ENCODE measurements around the gene LRFN4.

LRFN4 gene

DNA sequence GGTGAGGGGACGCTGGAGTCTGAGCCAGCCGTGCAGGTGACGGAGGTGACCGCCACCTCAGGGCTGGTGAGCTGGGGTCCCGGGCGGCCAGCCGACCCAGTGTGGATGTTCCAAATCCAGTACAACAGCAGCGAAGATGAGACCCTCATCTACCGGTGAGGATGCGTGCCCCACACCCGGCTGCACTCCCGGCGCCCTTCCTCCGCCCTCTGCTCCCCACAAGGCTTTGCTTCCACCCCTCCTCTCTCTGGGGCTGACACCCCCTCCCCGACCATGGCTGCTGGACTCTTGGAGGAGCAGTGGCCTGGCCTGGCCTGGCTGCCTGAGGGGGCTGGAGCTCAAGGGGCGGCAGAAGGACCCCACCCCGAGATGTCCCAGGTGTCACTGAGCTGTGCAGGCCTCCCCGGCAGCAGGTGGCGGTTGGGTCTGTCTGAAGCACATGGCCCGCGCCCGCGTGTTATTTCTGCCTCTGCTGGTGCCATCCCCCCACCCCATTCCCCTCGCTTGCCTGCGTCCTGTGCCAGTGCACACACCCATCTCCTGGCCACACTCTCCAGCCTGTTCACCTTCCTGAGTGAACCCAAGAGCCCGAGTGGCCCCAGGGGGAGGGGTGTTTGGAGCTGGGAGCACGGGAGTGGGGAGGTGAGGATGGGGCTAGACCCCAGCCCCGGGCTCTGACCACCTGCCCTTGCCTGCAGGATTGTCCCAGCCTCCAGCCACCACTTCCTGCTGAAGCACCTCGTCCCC lies 2.2 kb downstream of the LRFN4 start:
- no peak for DNase-seq

DNA sequence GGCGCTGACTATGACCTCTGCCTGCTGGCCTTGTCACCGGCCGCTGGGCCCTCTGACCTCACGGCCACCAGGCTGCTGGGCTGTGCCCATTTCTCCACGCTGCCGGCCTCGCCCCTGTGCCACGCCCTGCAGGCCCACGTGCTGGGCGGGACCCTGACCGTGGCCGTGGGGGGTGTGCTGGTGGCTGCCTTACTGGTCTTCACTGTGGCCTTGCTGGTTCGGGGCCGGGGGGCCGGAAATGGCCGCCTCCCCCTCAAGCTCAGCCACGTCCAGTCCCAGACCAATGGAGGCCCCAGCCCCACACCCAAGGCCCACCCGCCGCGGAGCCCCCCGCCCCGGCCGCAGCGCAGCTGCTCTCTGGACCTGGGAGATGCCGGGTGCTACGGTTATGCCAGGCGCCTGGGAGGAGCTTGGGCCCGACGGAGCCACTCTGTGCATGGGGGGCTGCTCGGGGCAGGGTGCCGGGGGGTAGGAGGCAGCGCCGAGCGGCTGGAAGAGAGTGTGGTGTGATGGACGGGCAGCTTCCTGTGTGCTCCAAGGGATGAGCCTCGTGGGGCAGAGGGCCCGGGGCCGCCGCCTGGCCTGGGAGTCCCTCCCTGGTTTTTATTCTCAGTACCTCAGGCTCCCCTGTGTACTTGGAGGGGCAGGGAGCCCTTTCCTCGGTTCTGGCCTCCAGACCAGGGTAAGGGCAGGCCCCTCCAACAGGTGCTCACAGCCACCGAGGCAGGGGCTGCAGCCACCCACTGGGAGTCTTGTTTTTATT lies 3.0 kb downstream of the LRFN4 start:
- DNase-seq = no peak

DNA sequence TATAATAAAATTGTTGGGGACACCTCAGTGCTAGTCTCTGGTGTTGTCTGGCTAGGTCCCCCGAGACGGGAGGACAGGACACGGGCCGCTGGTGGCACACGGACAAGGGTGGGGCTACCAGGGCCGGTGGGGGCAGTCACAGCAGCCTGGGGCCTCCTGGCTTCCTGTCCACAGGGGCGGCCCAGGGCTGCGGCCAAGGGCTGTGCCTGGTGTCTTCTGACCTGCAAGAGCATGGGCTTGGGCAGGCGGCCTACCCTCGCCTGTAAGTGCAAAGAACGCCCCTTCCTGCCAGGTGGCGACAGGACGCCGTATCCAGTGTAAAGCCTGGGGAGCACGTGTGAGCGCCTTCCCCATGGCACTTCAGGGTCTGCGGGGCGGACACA lies 3.6 kb downstream of the LRFN4 start:
- no peak for DNase-seq

DNA sequence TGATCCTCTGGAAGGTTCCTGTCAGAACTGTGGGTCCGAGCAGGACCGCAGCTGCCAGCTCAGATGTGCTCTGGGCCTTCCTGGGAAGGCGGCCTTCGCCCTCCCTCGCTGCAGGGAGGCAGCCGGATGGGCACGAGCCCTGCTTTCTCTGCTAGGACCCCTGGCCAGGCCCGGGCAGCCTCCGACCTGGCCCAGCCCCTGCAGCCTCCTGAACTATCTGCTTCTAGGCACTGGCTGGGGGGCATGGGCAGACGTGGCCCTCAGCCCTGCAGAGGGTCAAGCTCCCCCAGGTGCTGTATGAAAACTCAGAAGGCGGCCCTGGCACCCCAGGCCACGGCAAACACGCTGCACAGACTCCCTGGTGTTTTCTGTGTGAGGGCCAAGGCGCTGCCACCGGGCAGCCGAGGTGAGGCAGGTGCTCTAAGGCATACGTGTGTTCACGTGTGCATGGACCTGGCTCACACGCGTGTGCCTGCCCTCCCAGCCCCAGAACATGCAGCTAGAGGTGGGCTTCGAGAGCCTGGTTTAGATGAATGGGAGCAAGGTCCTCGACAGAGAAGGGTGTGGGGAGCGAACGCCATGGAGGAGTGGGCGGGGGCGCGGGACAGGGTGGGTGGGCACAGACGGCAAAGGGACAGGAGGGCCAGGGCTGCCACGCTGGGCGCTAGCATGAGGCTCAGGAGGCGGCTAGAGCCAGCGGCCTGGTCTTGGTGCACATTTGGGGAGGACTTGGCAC lies 4.3 kb downstream of the LRFN4 start:
- DNase-seq = no peak

DNA sequence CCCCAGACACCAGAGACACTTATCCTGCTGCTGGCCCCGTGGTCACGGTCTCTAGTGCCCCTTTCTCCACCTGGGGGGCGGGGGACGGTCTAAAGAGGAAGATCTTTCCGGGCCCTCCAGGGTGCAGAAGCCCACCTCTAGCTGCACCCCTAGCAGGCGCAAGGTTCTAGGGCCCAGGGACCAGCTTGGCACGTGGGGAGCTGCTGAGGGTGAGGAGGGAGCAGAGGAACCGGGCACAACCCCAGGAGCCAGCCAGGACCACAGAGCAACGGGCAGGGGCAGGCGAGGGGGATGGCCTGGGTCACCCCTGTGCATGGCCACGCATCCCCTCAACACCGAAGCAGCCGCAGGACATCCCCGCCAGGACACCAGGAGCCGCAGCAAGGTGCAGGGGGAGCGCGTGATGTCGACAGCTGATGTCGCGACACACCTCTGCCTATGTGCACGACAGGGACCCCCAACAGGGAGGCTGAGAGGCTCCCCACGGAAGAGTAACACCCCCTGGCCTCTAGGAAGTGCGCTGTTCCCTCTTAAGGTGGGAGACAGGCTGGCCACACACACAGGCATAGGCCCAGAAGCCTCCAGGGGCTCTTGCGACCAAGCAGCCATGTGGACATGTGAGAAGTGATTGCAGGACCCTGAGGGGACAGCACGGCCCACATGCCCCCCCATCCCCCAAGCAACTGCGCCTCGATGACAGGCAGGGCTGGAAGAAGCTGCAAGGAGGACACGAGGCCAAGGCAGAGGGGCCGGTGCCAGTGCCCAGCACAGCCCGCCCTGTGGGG lies 5.1 kb downstream of the LRFN4 start:
- DNase-seq = no peak

DNA sequence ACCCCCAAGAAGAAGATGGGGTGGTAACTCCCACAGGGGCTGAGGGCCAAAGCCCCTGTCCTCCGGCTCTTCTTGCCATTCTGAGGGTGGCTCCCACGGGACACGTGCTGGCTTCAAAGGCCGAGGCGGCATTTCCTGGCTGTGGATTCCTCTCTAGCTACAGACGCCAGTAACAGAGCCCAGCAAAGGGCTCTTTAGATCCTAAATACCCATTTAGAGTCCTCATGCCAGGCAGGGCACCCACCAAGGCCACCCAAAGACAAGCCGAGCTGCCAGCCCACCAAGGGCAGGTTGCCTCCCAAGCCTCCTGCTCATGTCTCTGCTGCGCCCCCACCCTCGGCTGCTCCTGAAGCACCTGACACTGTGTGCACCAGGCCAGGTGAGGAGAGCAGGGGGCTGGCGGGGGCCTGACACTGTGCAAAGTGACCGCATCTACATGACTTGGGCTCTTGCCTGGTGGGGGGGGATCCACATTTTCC lies 5.7 kb downstream of the LRFN4 start:
- DNase-seq = no peak

DNA sequence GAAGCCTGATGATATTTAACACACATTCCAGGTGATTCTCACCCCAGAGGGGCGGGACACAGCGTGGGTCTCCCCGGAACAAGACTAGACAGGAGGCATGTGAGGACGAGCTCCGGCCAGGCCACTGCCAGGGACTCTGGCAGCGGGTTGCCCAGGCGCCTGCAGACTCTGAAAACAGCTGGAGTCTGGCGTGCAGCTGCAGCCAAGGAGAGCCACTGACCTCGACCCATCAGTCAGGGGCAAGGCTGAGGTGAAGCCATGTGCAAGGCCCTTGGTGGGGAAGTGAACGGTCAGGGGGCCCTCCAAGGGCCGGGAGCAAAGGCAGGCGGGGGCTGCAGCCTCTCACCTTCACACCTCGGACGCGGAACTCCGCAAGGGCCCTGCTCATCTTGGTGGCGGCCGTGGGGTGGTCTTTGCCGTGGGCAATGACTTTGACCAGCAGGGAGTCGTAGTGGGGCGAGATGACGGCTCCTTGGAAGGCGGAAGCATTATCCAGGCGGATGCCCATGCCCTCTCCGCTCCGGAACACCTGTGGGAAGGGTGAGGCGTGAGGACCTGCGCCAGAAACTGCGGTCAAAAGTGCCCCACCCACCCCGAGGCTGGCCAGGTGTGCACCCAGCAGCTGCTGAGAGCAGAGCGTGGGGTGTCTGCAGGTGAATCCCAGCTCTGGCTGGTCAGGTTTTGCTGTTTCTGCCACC lies 6.7 kb downstream of the LRFN4 start:
- DNase-seq = no peak

DNA sequence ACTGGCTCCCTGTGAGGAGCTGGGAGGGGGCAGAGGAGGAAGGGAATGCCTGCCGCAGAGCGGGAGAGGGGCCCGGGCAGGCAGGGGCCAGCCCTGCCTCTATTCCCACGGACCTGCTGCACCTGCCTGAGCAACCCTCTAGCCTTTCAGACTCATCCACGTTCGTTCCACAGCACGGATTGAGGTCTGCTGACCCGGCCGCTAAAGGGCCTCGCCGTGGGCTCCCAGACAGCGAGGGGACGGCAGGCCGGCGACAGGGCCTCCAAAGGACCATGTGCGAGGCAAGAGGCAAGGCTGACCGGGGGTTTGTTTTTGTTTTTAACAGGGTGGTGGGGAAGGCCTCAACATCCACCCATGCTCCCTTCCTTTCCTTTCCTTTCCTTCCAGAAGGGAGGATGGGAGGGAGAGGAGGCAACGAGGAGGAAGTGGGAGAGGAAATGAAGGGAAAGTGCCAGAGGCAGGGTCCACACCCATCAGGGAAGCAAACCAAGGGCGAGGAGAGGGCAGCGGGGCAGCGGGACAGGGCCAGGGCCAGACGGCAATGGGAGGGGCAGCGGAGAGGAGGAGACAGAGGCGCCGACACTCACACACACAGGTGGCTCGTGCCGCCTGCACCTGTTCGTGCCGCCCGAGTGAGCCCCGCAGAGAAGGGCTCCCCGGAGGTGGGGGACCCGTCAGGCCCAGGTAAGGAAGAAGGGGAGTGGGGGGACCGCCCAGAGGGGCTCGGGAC lies 7.5 kb downstream of the LRFN4 start:
- no peak for DNase-seq

DNA sequence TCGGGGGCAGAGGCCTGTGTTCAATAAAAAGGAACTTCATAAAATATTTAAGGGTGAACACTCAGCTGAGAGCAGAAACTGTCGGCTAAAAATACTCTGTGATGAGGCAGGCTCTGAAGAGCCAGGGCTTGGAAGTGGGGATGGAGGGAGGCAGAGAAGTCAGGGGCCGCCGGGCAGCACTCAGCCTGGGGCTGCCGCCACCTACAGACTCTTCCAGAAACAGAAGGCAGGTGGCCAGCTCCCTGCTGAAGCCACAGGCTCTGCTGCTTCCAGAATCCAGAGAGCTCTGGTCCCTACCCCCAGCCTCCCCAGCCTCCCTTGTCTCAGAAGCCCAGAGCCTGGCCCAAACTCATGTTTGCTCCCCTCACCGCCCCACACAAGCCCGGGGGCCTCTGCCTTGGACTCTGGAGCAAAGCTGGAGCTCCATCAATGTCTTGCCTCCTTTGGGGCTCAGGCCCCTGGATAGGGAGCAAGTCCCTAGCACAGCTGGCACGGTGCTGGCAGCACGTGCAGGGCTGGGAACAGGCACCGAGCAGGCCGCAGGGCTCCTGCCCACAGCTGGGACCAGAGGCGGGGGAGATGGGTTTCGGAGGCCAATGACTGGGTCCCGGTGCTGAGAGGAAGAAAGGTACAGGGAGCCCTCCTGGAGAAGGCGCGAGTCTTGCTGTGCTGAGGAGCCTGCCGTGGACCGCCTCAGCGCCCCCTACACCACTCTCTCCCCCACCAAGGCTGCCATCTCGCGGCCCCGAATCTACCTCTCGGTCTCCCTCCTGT lies 8.2 kb downstream of the LRFN4 start:
- DNase-seq = no peak

DNA sequence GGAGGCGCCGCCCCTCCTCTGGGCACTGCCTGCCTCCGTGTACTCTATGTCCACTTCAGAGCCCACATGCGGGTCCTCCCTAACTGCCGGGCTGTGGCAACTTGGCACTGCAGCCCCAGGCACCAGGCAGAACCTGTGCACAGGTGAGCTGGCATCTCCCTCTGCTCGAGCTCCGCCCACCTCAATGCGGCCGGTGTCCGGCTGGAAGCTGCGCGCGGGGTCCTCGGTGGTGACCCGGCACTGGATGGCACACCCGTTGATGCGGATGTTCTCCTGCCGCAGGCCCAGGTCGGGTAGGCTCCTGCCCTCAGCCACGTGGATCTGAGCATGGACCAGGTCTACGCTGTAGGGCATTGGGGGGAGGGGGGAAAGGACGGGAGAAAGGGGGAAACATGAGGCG lies 9.1 kb downstream of the LRFN4 start:
- no peak for DNase-seq

DNA sequence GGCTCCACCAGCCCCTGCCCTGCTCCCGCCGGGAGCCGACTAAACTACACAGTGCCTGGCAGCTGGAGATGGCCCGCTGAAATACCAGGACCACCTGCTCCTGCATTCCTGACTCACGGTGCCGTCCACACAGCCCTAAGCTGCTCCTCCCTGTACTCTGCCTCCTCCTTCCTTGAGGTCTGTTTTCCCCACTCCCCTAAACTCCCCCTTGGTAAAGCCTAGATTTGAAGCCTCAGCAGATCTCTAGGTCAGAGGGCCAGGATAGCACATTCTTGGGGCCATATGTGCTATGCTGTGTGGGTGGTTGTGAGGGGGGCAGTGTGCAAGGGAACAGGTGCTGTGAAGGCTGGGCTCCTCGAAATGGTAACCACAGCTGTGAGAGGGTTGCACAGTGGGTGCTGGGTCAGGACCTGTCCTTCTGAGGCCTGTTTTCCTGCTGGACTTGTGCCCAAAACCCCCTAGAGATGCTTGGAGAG lies 9.7 kb downstream of the LRFN4 start:
- DNase-seq = no peak

DNA sequence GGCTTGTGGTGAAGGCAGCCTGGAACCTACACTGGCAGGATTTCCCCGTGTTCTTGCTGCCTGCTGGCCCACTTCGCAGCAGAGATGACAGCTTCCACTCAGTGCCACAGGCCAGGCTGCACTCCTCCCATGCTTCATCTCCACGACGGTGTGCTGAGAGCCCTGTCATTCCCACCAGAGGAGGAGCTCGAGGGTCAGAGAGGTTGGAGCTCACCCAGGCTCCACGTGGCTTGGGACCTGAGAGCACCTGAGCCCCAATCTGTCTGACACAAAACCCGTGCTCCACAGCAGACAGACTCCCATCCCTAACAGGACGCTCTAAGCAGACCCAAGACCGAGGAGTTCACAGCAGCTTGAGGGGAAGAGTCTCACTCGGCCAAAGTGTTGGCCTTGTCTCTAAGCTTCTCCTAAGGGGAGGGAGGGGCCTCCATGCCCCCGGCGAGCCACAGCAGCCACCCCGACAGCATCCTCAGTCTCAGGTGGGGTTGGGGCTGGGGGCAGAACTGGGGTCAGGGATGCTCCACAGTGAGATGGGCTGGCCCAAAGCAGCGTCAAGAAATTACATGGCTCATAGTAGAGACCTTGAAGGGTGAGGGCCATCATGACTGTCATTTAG lies 10.7 kb downstream of the LRFN4 start:
- no peak for DNase-seq

DNA sequence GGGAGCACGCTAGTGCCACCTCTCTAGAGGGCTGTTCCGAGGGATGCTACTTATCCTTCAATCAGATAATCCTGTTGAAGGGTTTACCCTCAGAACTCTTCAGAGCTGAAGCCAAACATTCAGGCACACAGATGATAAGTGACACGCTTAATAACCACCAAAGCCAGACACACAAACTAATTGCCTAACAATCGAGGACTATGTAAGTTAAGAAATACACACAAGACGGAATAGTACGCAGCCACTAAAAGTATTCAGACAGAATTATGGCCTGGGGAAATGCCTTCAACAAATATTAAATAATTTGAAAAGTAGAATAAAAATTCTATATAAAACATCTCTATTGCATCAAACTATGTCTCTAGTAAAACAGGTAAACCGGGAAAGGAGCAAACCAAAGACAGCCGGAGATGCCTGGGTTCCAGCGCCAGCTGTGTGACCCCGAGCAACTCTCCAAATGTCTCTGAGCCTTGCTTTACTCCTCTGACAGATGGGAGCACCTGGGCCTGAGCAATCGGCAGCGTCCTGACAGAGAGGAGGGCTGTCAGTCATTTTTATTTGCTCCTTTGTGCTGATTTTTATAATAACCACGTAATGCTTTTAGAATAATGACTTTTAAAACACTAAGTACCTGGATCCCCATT lies 11.3 kb downstream of the LRFN4 start:
- no peak for DNase-seq

DNA sequence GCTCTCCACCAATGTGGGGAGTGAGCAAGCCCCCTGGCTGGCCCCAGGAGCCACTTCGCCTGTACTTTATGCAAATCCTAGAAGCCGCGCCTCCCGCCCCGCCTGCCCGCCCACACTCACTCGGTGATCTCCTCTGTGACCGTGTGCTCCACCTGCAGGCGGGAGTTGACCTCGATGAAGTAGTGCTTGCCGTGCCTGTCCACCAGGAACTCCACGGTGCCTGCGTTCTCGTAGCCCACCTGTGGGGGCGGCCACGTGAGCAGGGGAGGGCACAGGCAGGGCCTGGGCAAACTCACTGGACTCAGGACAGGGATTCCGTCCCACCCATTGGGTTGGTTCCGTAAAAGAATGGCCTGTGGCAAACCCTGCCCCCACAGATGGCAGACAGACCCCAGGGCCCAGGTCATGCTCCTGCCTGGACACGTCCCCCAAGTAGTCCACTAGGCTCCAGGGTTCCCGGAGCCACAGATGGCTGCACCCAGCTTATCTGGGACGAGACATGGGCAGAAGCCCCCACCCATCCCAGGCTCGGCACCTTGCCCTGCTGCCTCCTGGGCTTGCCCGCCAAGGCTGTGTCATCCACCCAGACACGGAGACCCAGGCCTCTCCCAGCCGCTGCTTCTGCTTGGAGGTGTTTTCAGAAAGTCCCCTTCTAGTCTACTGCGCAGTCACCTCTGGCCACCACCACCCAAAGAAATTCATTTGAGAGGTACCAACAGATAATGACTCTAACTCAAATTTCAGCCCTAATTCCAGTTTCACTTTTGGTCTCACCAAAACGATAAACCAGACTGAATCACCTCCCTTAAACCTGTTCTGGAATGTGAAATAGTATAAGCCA lies 12.1 kb downstream of the LRFN4 start:
- no peak for DNase-seq

DNA sequence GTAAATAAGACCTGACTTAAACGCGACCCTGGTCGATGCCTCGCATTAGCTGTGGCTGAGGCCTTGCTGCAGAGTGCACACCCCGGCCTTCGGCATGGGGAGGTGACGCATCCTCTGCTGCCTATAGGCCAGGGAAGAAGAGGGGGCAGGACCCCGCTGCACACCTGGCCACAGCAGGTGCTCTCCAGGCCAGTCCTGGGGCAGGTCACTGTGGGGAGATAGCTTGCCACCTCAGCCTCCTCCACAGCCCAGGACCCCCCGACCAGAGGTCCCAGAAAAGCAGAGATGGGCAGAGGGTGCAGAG lies 12.7 kb downstream of the LRFN4 start:
- no peak for DNase-seq

DNA sequence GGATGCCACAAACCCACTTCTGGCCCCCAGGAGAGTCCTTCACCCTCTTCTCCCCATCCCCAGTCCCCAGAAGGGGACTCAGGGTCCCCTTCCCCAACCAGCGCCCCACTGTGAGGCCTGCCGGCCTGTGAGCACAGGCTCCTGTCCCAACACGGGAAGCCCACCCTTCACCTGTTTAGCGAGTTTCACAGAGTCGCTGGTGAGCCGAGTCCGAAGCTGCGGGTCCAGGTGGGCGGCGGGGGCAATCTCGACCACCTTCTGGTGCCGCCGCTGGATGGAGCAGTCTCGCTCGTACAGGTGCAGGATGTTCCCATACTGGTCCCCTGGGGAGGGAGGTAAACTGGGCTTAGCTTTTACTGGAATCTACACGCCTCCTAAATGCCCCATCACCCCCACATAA lies 13.3 kb downstream of the LRFN4 start:
- no peak for DNase-seq

DNA sequence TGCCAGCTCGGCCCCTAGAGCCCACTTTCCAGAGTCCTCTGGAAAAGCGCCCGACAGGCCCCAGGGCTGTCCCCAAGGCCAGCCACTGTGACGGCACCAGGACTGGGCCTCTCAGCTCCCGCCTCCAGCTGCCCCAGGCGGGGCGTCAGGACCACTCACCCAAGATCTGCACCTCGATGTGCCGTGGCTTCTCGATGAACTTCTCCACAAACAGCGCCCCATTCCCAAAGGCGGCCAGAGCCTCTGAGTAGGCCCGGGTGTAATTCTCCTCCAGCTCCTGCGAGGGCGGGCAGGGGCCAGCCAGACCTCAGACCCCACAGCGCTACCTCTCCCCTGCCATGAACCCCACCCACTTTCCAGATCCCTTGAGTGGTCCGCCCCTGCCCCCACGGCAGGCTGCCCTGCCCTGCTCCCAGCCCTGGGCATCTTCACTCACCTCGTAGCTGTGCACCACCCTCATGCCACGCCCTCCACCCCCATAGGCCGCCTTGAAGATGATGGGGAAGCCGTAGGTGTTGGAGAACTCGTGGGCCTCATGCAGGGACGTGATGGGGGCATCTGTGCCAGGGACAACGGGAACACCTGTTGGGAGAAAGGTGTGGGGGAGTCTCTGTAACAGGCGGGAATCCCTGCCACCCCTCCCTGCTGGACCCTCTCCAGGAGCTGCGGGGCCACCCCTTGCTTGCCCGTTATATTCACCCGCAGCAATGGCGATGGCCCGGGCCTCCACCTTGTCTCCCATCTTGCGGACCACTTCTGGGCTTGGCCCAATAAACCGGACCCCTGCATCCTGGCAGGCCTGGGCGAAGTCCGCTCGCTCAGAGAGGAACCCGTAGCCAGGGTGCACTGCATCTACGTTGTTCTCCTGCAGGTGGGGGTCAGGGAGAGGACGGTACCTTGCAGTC lies 14.0 kb downstream of the LRFN4 start:
- DNase-seq = no peak

DNA sequence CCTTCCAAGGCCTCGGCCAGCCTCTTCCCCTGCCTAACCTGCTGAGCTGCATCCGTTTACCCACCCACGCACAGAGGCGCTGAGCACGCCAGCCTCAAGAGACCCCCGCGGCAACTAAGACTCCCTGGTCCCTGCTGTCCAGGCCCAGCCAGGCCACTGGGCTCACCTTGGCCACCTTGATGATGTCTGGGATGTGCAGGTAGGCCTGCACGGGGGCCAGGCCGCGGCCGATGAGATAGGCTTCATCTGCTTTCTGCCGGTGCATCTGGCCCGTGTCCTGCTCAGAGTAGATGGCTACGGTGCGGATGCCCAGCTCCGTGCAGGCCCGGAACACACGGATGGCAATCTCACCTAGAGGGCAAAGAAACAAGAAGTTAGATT lies 14.6 kb downstream of the LRFN4 start:
- DNase-seq = no peak

Data from midbrain (tissue), 1 donor.